Measurements from ENCODE around the gene SYNM. TPM values are rescaled to one million over a fixed set of nuclear protein-coding genes. Genes with fewer than 3 reads are reported as not detected.
A peak's percentile ranks its signal among the peaks of the same experiment; 100 is the strongest.

The SYNM gene
- total and polyA plus RNA-seq, 2 experiments from 2014 or later = 5.4 to 8.0 TPM

DNA sequence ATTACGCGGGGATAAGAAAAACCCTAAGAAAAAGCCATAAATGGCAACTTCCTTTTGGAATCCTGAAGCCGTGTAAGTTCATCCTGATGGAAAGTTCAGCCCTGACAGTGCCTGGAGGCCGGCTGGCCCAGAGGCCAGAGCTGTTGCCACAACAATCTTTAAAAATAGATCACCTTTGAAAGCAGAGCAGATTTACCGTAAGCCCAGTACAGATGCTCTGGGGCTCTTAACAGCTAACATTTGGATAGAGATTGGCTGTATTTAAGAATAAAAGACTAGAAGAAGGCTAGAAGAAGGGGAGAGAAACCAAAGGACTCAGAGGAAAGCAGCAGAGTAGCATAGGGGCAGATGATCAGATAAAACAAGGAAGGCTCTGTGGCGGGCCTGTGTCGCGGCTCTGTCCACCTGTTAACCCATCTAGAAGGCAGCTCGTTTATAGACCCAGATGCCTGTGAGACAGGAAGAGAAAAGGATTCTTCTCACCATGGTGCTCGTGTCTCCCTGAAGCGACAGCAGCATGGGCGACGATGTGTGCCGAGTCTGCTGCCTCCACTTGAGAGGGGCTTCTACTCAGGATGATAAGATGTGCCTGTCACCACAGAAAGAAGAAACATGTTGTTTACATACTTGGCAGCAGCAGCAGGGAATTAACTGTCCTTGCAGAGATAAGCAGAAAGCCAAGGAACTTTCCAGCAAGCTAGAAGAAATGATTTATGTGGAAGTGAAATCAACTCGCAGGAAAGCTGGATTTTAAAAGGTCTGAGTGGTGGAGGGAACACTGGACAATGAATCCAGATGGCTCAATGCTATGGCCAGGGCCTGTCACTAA is 69.9 kb downstream of the SYNM start:
- TF ChIP-seq CTCF (IDR thresholded peaks at IDR 0.05; ENCODE audit: low read depth, low read length) = no peak
- H3K4me1 ChIP-seq (ENCODE audit: low read depth) = peaks cover 26% of the 10 kb centered on the region
- no peaks in the 10 kb centered on the region for H3K36me3 ChIP-seq
- H3K4me3 ChIP-seq = no peak overlapping the region
- no peaks in the 10 kb centered on the region for H3K9me3 ChIP-seq (ENCODE audit: low read depth)
- peak in 1 of 2 donors; percentile 34 for DNase-seq (ENCODE audit: low read depth in 1 of 2, low spot score in 1 of 2)
- peak overlapping the region; percentile 92 for H3K27ac ChIP-seq
- H3K27me3 ChIP-seq = no peaks in the 10 kb centered on the region

DNA sequence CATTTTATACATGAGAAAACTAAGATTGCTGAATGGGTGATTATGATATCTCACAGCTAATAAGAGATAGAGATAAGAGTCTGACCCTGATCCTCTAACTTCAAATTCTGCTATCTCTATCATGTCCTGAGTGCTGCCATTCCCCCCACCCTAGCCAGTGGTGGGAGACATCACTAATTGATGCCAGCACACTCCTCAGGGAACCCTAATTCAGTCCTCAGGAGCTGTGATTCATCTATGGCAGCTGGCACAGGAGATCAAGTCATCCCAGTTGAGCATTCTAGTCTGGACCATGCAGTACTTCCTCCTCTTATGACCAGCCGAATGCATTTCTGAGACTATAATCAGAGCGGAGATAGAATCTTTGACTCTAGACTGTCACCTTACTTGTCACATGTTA is 71.9 kb downstream of the SYNM start:
- Histone ChIP-seq H3K4me3 (no peak overlapping the region), H3K9me3 (ENCODE audit: low read depth) (no peaks in the 10 kb centered on the region), H3K27ac (no peak overlapping the region), H3K36me3 (no peaks in the 10 kb centered on the region), H3K4me1 (ENCODE audit: low read depth) (peaks cover 39% of the 10 kb centered on the region), H3K27me3 (no peaks in the 10 kb centered on the region)
- no peak for TF ChIP-seq CTCF (IDR thresholded peaks at IDR 0.05; ENCODE audit: low read depth, low read length)
- DNase-seq (ENCODE audit: low read depth in 1 of 2, low spot score in 1 of 2) = no peak

GRCh38 chr15:99177679-99178078 is 72.8 kb downstream of the SYNM start:
- Histone ChIP-seq H3K4me3 (no peak overlapping the region), H3K4me1 (ENCODE audit: low read depth) (peaks cover 48% of the 10 kb centered on the region), H3K36me3 (no peaks in the 10 kb centered on the region), H3K27ac (no peak overlapping the region), H3K9me3 (ENCODE audit: low read depth) (no peaks in the 10 kb centered on the region), H3K27me3 (no peaks in the 10 kb centered on the region)
- TF ChIP-seq CTCF (IDR thresholded peaks at IDR 0.05; ENCODE audit: low read depth, low read length) = no peak
- no peak for DNase-seq (ENCODE audit: low read depth in 1 of 2, low spot score in 1 of 2)

DNA sequence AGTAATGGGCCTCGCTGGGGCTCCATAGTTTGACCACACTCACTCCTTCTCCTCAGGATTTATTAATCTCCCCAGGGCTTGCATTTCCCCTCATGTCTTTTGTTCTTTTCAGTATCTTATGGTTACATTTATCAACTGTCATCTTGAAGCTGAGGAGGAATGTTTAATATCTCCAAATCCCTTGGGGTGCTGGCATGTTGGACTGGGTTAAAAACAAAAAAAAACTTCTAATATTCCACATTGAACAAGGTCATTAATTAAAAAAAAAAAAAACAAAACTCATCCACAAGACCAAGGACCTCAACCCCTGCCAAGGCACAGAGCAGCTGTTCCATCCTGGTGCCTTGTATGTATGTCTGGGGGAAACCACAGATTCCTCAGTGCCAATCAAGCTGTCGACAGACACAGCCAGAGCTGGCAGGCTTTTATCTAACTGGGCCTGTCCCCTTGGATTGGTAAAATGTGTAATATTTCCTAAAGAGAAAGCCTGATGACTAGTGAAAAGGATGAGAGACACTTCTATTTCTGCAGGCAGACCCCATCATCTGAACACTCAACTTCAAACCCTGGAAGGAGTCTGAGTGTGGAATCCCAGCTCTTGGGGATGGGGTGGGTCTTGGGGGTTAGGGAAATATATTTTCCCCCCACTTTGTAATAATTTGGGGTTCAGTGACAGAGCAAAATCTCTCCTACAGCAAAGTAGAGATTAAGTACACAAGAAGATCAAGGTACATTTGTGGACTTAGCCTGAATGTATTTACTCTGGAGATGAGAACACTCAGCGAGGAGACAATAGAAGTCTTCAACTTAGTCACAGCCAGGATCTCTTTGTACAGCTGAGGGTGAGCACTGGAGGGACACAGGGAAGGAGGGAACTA is 75.4 kb downstream of the SYNM start:
- peak in 1 of 2 donors; percentile 68 for DNase-seq (ENCODE audit: low read depth in 1 of 2, low spot score in 1 of 2)

GRCh38 chr15:99180964-99181306 is 76.1 kb downstream of the SYNM start:
- TF ChIP-seq CTCF (IDR thresholded peaks at IDR 0.05; ENCODE audit: low read depth, low read length) = no peak
- Histone ChIP-seq H3K4me1 (ENCODE audit: low read depth) (peaks cover 33% of the 10 kb centered on the region), H3K27ac (peak overlapping the region; percentile 70), H3K36me3 (no peaks in the 10 kb centered on the region), H3K4me3 (no peak overlapping the region), H3K27me3 (no peaks in the 10 kb centered on the region), H3K9me3 (ENCODE audit: low read depth) (no peaks in the 10 kb centered on the region)
- no peak for DNase-seq (ENCODE audit: low read depth in 1 of 2, low spot score in 1 of 2)

More for the DNA sequence above, 75.4 kb downstream of the SYNM start:
- H3K36me3 ChIP-seq = no peaks in the 10 kb centered on the region
- peaks cover 33% of the 10 kb centered on the region for H3K4me1 ChIP-seq (ENCODE audit: low read depth)
- no peak overlapping the region for H3K4me3 ChIP-seq
- no peak for TF ChIP-seq CTCF (IDR thresholded peaks at IDR 0.05; ENCODE audit: low read depth, low read length)
- peak overlapping the region; percentile 70 for H3K27ac ChIP-seq
- no peaks in the 10 kb centered on the region for H3K27me3 ChIP-seq
- no peaks in the 10 kb centered on the region for H3K9me3 ChIP-seq (ENCODE audit: low read depth)

All from cardiac muscle cell (in vitro differentiated cells and primary cell).